Testis (tissue), 2 donors: ENCODE data around the gene NME9.

ENCODE experiments used
- POLR2A ChIP-seq: fragments of 450-650 bp; IDR thresholded peaks from one replicate; pipeline ENCODE4 v1.6.1; 2017; ENCODE audit warnings: antibody characterized with exemption, mild to moderate bottlenecking, moderate library complexity
- TF ChIP-seq, protein P1 (sequence below), 3 experiments: fragments of 450-650 bp in 2 of 3; fragments of 200-600 bp in 1 of 3; sonication (generic) in 1 of 3; IDR thresholded peaks; one replicate each; pipeline ENCODE4 v1.5.1; 2016 to 2019; ENCODE audit warnings: antibody characterized with exemption in 3 of 3, mild to moderate bottlenecking in 2 of 3, moderate library complexity in 1 of 3

DNA sequence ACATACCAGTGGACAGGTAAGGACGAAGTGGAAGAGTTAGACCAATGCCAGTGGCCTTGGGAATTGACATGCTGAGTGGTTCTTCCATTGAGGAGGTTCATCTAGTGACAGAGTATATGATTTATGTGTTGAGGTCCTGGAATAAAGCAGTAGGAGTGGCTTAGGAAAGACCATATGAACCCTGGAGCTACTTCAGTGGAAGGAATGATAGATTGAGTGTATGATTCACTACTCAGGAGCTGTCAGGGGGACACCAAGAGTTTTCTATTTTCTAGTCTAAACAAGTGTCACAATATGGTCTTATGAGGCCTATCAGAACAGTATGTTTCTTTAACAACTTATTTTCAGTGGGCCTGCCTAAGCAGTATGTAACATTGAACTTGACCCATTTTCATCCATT, 63.9 kb downstream of the NME9 start:
- TF ChIP-seq POLR2A = no peak
- TF ChIP-seq, protein P1, sequence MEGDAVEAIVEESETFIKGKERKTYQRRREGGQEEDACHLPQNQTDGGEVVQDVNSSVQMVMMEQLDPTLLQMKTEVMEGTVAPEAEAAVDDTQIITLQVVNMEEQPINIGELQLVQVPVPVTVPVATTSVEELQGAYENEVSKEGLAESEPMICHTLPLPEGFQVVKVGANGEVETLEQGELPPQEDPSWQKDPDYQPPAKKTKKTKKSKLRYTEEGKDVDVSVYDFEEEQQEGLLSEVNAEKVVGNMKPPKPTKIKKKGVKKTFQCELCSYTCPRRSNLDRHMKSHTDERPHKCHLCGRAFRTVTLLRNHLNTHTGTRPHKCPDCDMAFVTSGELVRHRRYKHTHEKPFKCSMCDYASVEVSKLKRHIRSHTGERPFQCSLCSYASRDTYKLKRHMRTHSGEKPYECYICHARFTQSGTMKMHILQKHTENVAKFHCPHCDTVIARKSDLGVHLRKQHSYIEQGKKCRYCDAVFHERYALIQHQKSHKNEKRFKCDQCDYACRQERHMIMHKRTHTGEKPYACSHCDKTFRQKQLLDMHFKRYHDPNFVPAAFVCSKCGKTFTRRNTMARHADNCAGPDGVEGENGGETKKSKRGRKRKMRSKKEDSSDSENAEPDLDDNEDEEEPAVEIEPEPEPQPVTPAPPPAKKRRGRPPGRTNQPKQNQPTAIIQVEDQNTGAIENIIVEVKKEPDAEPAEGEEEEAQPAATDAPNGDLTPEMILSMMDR (IDR thresholded peaks at IDR 0.05) = no peak
